Muscle of arm (tissue), 14 donors: ENCODE results near the gene PTPN12. TPM values are rescaled to one million over a fixed set of nuclear protein-coding genes. Genes with fewer than 3 reads are reported as not detected.
"Not testable (repeated sequence)": the region's sequence is repeated elsewhere in the genome, so short reads cannot be mapped to it uniquely, and the experiment has no call there.

Source experiments
- DNase-seq: peaks from one replicate; pipeline ENCODE4 v3.0.0-alpha.2; 2013
- long read RNA-seq, 11 donors: transcript quantifications; one replicate each; lab custom pipeline, GENCODE V29; 2026
- polyA plus RNA-seq, 12 donors: library from polyadenylated mRNA; unstranded; fragments of 120-200 nt; gene quantifications; one replicate each; pipeline ENCODE4 v1.2.1, GENCODE V29; 2013; ENCODE audit not compliant: insufficient read length in 12 of 12

The PTPN12 gene
- polyA plus RNA-seq: 100 to 1,000 TPM in 1 of 12 donors, 10 to 100 TPM in 10, not detected in 1; 41.3 to 121 (median 66.7) TPM
- long read RNA-seq, donor 1, partial matches to known transcripts: 61 of 61 reads
- long read RNA-seq, donor 1, other reads (novel, unspliced or antisense): 0 of 61 reads
- long read RNA-seq, donor 2, partial matches to known transcripts: 6 of 7 reads
- long read RNA-seq, donor 2, other reads (novel, unspliced or antisense): 0 of 7 reads
- long read RNA-seq, donor 3, partial matches to known transcripts: 24 of 26 reads
- long read RNA-seq, donor 3, other reads (novel, unspliced or antisense): 0 of 26 reads
- long read RNA-seq, donor 4, partial matches to known transcripts: 17 of 20 reads
- long read RNA-seq, donor 4, other reads (novel, unspliced or antisense): 0 of 20 reads
- long read RNA-seq, donor 5, partial matches to known transcripts: 40 of 47 reads
- long read RNA-seq, donor 5, other reads (novel, unspliced or antisense): 0 of 47 reads
- long read RNA-seq, donor 6, partial matches to known transcripts: 13 of 13 reads
- long read RNA-seq, donor 6, other reads (novel, unspliced or antisense): 0 of 13 reads
- long read RNA-seq, donor 7: 0 reads
- long read RNA-seq, donor 8, partial matches to known transcripts: 24 of 31 reads
- long read RNA-seq, donor 8, other reads (novel, unspliced or antisense): 0 of 31 reads
- long read RNA-seq, donor 9, partial matches to known transcripts: 0 of 2 reads
- long read RNA-seq, donor 9, other reads (novel, unspliced or antisense): 0 of 2 reads
- long read RNA-seq, donor 10, partial matches to known transcripts: 21 of 25 reads
- long read RNA-seq, donor 10, other reads (novel, unspliced or antisense): 0 of 25 reads
- long read RNA-seq, donor 11, partial matches to known transcripts: 12 of 15 reads
- long read RNA-seq, donor 11, other reads (novel, unspliced or antisense): 0 of 15 reads

DNA sequence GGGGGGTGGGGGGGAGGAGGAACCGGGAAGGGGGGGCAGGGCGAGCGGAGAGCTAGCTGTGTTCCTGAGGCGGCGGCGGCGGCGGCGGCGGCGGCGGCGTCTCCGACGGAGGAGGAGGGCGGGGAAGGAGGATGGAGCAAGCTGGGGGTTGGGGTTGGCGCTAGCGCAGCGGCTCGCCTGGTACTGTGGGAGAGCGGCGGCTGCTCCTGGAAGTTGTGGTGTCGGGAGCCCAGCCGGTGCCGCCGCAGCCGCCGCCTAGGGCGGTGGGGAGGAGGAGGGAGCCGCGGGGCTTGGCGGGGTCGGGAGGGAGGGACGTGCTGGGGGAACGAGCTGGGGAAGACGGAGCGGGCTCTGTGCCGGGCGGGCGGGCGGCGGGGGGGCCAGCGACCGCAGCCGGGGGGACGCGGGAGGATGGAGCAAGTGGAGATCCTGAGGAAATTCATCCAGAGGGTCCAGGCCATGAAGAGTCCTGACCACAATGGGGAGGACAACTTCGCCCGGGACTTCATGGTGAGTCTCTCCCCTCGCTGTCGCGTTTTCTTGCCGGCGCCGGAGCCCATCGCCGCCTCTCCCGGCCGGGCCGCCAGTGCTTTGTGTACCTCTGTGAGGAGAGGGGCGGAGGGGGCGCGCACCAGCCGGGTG, at the start of gene PTPN12:
Gene PTPN12, plus strand, starts transcription at position 160 of the 642 bp plus-strand sequence. Its CDS starts 252 bp downstream, at position 412.
- peak; percentile 68 for DNase-seq

DNA sequence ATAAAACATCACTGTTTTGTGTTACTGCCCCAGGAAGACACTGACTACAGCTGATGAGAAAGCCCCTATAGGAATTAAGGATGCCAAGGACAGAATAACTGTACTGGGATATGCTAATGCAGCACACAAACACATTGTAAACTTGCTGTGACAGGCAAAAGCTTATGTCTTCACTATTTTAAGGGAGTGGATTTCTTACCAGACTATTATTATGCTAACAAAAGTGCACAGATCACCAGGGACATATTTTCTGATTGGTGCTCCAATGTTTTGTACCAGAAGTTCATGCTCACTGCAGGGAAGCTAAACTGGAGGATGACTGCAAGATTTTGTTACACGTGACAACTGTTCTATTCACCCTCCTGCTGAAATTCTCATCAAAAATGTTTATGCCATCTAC, 48.1 kb upstream of the PTPN12 start:
- no peak for DNase-seq

DNA sequence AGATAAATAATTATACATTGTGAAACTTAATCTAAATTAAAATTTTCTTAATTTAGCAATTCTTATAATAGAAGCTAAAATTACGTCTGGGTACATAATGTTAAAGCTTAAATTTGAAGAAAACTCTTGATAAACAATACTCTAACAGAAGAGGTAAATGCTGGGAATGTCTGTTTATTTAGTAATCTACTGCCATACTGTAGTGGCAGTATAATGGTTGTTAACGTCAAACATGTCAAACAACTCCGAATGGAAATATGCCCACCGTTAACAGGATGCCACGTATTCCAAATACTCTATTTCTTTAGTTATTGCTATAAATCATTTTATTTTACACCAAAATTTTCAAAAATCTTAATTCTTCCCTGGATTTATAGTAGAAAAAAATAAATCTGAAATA, 40.0 kb upstream of the PTPN12 start:
- no peak for DNase-seq

DNA sequence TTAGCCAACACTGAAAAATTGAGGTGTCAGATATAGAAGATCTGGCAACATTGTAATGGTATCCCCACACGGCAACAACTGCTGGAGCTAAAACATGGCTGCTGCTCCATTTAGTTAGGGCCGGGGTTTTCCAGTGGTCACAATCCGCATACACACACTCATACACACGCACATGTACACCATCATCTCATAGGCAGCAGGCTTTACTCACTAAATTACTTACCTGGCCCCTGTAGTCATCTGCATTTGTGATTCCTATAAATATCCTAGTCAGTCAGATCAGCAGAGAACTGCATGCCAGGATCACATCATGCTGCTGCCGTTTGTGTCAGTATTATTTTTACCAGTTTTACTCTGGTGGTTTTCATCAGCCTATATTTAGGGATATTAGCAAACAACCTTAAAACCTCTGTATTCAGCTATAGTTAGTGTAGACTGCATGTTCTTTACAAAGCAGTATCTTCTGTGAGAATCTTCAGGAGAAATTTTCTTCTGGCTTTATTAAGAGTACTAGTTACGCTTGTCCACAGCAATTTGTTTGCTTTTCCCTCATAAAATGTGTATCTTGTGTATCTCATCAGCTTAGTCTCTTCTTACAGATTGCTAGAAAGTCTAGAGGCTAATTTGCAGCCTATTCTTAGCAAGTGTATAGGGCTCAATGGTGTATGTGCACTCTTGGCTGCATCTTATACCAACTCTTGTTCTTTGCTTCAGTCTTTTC, 38.3 kb upstream of the PTPN12 start:
- no peak for DNase-seq

DNA sequence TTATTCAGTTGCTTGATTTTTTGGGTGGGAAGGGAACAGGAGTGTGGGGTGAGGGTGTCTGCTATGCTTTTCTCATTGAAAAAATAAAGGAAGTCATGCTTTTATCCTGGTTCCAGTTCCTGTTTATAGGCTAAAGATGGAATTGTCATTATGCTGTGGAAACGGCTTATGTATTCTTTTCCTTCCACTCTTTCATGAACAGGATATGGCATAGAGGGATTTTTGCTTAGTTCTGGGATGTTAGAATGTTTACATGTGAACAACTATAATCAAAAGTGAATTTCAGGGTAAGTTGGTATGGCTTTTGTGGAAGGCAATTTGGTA, 35.9 kb upstream of the PTPN12 start:
- no peak for DNase-seq

DNA sequence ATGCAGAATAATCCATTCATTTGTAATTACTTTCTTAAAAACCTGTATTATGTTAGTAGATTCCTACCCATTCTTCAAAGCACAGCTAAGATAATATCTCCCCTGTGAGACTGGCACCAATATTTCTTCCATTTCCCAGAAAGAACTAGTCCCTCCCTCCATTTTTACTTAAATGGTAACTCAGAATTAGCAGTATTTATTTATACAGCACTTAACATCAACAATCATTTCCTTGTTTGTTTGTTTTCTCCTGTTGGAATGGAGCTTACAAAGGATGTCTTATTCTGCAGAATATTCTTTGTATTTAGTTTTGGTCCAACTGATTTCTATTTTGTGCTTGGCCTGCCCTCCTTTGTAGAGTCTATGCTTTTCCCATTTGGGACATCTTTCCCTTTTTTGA, 32.1 kb upstream of the PTPN12 start:
- no peak for DNase-seq

DNA sequence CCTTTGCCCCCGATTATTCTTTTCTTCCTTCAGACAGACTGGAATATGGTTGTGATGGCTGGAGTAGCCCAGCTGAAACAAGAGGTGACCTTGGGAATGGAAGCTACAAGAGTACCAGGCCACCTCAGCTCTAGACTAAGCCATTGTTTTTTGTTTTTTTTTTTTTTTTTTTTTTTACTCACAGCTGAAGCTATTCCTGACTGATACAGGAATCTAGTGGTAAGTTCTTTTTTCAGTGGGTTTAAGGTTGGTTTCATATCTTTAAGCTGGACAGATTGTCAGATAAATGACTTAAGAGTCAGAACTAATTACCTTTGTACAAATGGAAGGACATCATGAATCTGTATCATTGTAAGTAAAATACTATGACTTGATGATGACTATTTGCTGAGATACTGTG, 30.2 kb upstream of the PTPN12 start:
- no peak for DNase-seq

DNA sequence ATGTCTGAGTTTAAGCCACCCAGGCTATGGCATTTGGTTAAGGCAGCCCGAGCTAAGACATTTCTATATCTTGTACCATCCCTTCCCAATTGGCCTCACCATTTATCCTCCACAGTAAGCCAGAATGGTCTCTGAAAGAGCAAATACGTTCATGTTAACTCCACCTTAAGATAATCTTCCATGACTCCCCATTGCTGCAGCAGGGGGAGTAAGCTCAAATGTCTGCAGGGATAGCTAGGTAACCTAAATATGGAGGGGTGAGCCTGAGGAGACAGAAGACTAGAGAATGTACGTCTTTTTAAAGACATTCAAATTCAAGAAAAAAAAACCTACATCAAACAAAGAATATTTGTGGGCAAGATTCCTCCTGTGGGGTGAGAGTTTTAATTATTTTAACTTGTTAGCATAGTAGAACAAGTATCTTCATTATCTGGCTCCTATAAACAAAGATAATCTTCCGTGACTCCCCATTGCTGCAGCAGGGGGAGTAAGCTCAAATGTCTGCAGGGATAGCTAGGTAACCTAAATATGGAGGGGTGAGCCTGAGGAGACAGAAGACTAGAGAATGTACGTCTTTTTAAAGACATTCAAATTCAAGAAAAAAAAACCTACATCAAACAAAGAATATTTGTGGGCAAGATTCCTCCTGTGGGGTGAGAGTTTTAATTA, 24.0 kb upstream of the PTPN12 start:
- not testable (repeated sequence) for DNase-seq

DNA sequence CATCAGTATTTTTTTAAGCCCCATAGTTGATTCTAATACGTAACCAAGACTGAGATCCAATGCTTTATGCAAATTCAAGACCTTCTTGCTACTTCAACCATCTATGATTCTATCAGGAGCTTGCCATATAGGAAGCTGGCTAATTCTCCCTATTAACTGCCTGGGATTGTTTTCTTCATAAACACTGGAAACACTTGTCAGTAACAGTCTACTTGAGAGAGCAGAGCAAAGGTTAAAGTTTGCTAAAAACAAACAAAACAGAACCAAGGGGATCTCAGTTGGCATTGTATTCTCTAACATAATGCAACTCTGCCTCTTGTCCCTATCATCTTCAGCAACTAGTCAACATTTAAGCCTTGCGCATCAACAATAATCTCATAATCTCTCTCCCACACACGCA, 21.0 kb upstream of the PTPN12 start:
- no peak for DNase-seq

DNA sequence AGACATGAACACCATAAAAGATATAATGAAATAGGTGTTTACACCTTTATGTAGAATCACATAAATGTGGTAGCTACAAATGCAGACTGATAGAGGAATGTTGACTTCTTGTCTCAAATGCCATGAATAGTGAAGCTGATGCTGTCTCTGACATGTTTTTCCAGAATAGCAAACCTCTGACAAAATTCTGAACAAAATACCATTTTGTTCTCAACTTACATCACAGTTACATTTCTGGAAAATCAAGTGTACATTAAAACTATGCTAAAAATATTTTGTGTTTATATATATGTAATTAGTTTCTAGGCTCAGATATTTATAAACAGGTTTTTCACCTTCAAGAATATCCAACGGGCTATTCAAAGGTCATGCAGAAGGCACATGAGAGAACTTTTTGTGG, 16.8 kb upstream of the PTPN12 start:
- DNase-seq: no peak

DNA sequence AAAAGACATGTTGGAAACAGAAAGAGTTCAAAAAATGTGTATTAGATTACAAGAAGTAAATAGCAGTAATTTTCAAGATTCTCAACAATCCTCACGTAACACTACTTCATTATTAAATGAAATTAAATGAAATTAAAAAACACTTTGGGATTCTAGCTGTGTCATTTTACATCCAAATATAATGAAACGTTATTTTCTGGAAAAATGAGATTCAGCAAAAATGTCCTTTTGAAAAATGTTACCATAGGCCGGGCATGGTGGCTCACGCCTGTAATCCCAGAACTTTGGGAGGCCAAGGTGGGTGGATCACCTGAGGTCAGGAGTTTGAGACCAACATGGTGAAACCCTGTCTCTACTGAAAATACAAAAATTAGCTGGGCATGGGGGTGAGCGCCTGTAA, 15.6 kb upstream of the PTPN12 start:
- DNase-seq: not testable (repeated sequence)

DNA sequence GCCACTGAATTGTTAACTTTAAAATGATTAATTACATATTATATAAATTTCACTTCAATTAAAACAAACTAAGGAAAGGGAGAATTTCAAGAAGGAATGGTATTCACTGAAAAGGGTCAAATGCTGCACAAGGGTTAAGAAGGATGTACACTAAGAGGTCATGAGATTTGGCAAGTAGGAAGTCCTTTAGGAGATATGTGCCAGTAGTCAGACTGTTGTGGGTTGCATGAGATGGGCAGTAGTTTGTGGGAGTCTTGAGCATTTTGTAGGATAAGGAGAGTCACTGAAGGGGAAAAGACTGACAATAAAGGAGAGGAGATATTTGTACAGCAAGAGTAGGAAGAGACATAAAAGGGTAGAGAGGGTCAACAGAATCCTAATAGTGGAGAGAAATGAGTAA, 12.4 kb upstream of the PTPN12 start:
- DNase-seq: no peak

DNA sequence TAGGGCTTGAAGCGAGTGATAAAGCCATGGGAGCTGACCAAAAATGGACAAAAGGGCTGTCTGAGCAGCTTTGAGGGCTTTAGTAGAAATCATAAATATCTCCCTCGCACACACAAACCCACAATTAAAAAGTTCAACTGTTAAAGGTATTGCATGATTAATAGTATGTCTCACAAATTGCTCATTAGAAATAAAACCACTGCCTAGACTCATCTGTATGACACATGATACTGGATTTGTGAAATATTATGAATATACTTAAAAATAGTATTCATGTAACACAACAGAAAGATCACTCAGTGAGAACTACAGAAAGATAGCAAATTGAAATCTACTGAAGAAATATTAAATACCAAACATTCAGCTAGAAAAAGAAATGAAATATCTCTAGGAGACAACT, 11.9 kb upstream of the PTPN12 start:
- no peak for DNase-seq

DNA sequence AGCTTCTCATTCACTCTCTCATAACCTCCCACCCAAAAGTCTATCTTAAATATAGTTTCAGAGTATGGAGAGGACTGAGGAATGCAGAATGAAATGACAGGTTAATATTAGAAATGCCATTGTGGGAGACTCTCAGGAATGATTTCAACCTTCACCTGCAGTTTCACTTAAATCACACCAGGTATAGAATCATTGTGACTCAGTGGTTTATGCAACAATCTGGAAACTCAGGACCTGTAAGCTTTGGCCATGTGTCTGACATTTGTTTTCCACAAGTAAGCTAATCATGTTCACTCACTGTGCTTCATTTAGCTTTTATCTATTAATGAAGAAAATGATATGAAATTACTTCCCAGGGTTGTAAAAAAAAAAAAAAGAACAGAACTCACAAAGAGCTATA, 8.7 kb upstream of the PTPN12 start:
- no peak for DNase-seq

DNA sequence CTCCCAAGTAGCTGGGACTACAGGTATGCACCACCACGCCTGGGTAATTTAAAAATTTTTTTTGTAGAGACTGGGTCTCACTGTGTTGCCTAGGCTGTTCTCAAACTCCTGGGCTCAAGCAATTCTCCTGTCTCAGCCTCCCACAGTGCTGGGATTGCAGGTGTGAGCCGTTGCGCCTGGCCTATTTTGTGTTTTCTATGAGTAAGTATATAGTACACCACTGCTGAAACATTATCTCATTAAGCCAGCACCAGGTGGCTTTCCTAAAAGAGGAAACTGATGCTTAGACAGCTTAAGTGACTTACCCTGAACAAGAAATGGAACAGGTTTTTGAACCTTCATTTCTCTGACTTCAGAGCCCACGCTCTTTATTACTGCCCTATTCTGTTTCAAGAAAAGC, 7.8 kb upstream of the PTPN12 start:
- DNase-seq: no peak

DNA sequence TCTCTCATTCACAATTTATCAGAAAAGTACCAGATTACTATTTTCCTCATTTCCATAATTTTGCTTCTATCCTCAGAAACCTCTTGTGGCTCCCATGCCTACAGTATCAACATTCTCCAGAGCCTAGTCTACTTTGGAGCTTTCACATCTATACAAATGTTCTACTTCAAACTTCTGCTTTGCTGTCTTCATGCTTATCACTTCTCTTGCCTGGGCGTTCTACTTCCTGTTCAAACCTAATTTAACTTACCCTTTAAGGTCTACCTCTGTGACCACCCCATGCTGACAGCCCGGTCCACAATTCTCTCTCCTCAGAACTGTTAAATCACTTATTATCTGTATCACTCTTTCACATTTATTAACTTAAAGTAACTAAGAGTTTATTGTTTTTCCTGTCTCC, 6.1 kb upstream of the PTPN12 start:
- DNase-seq: no peak

DNA sequence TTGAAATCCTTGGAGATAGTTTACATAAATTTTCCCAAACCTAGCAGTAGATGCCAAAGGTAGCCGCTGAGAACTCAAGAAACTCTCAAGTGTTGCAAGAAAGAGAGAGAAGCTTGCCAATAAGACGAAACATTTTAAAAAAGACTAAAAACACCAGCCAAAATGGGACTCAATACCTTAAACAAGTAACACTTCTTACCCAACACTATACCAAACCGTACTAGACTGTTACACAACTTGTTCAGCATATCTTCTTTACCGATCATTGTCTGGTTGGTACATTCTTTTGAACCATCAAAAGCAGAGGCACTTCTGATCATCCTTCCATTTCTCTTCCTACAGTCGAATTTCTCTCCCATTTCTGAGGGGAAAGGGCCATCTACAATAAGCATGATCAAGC, 4.8 kb upstream of the PTPN12 start:
- DNase-seq: no peak

DNA sequence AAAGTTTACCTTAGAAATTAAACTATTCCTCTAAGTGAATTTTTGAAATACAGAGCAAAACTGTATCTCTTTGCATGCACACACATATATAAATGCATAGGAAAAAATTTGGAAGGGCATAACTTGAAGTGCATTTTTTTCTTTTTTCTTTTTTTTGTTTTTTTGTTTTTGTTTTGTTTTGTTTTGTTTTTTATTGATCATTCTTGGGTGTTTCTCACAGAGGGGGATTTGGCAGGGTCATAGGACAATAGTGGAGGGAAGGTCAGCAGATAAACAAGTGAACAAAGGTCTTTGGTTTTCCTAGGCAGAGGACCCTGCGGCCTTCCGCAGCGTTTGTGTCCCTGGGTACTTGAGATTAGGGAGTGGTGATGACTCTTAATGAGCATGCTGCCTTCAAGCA, 4.4 kb upstream of the PTPN12 start:
- DNase-seq: not testable (repeated sequence)

DNA sequence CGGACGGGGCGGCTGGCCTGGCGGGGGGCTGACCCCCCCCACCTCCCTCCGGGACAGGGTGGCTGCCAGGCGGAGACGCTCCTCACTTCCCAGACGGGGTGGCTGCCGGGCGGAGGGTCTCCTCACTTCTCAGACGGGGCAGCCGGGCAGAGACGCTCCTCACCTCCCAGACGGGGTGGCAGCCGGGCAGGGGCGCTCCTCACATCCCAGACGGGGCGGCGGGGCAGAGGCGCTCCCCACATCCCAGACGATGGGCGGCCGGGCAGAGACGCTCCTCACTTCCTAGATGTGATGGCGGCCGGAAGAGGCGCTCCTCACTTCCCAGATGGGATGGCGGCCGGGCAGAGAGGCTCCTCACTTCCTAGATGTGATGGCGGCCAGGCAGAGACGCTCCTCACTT, 3.0 kb upstream of the PTPN12 start:
- not testable (repeated sequence) for DNase-seq

DNA sequence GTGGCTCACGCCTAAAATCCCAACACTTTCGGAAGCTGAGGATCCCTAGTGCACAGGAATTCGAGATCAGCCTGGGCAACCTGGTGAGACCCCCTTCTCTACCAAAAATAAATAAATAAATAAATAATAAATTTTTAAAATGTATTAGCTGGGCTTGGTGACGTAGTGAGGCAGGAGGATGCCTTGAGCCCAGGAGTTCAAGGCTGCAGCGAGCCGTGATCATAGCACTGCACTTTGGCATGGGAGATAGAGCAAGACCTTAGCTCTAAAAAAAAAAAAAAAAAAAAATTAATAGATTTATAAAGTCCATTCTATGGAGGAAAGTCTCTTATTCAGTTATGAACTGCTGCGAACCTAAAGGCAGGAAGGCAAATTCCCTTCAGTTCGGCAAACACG, 1.1 kb upstream of the PTPN12 start:
- no peak for DNase-seq

DNA sequence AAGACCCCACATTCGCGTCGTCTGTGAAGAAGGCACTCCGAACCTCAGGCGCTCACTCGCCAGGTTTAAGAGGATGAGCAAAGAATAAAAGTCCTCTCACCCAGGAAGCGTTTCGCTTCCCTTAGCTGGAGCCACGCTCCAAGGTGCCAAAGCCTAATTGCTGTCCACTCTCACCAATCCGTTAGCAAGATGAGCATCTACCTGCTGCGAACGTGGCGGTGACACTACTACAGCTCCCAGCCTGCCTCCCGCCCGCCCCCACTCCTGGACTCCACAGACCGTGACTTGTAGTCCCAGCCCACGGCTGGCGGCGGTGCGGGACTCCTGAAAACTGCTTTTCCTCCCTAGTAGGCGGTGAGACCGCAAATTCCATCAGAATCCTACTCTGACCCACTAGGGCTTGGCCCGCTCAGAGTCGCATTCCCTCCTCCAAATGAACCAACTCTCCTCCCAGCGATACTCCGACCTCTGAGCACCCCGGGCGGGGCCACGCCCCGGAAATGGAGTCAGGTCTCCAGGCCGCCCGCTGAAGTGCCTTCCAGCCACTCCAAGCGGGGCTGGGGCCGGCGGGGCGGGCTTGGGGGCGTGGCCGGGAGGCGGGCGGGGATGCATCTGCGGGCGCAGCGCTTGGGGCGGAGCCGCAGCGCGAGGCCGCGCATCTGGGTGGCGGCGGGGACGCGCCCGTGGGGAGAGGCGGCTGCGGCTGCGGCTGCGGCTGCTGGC, 521 bp upstream of the PTPN12 start:
- peak; percentile 96 for DNase-seq
